Neural cell (in vitro differentiated cells): ENCODE results near the gene KLHDC8A. TPM values are rescaled to one million over a fixed set of nuclear protein-coding genes. Genes with fewer than 3 reads are reported as not detected.
"Not testable (repeated sequence)": the region's sequence is repeated elsewhere in the genome, so short reads cannot be mapped to it uniquely, and the experiment has no call there.

Source experiments
- H2AFZ ChIP-seq: fragments of 200-600, 300-800 bp; sonication (generic), shearing (Covaris generic); 2 replicates; pipeline ENCODE4 v1.6.0; 2014; ENCODE audit warnings: low read depth, mild to moderate bottlenecking, antibody characterized with exemption, low read length, moderate library complexity
- H3F3A ChIP-seq: fragments of 200-600 bp; shearing (Covaris generic); 2 replicates; pipeline ENCODE4 v1.6.1; 2016; ENCODE audit warnings: mild to moderate bottlenecking, moderate library complexity, mixed read lengths, antibody characterized with exemption, low read length; ENCODE audit not compliant: insufficient read depth, poor library complexity, severe bottlenecking
- H3K27ac ChIP-seq: fragments of 200-600, 300-800 bp; sonication (generic), shearing (Covaris generic); 2 replicates; pipeline ENCODE4 v1.5.1; 2014; ENCODE audit warnings: mild to moderate bottlenecking, low read length, moderate library complexity
- H3K27me3 ChIP-seq: fragments of 300-800, 200-600 bp; sonication (generic), shearing (Covaris generic); 2 replicates; pipeline ENCODE4 v1.6.0; 2014; ENCODE audit warnings: mild to moderate bottlenecking, low read depth, low read length, moderate library complexity; ENCODE audit not compliant: insufficient read depth
- H3K36me3 ChIP-seq: fragments of 300-800, 200-600 bp; sonication (generic), shearing (Covaris generic); 2 replicates; pipeline ENCODE4 v1.5.1; 2014; ENCODE audit warnings: mild to moderate bottlenecking, antibody characterized with exemption, low read length, moderate library complexity; ENCODE audit not compliant: insufficient read depth
- H3K4me2 ChIP-seq: fragments of 300-800, 200-600 bp; sonication (generic), shearing (Covaris generic); 2 replicates; pipeline ENCODE4 v1.6.0; 2014; ENCODE audit warnings: mild to moderate bottlenecking, low read length
- H3K4me3 ChIP-seq: fragments of 300-800, 200-600 bp; sonication (generic), shearing (Covaris generic); 2 replicates; pipeline ENCODE4 v1.5.1; 2014; ENCODE audit warnings: mild to moderate bottlenecking, low read length, moderate library complexity
- H3K79me2 ChIP-seq: fragments of 200-600 bp; shearing (Covaris generic); replicated peaks from 2 replicates; pipeline ENCODE4 v1.6.0; 2014; ENCODE audit warnings: mild to moderate bottlenecking, low read length, moderate library complexity; ENCODE audit not compliant: insufficient read depth
- H3K9ac ChIP-seq: fragments of 300-800, 200-600 bp; sonication (generic), shearing (Covaris generic); 2 replicates; pipeline ENCODE4 v1.6.1; 2016; ENCODE audit warnings: mild to moderate bottlenecking, low read length, mixed read lengths
- H3K9me2 ChIP-seq: fragments of 200-600 bp; shearing (Covaris generic); 2 replicates; pipeline ENCODE4 v1.6.1; 2016; ENCODE audit warnings: mild to moderate bottlenecking, low read length, mixed read lengths; ENCODE audit not compliant: insufficient read depth
- H3K9me3 ChIP-seq: fragments of 200-600, 300-800 bp; sonication (generic), shearing (Covaris generic); 2 replicates; pipeline ENCODE4 v1.6.1; 2016; ENCODE audit warnings: mild to moderate bottlenecking, mixed run types, low read length, moderate library complexity, mixed read lengths
- H4K20me1 ChIP-seq: fragments of 200-600 bp; shearing (Covaris generic); 2 replicates; pipeline ENCODE4 v1.6.1; 2016; ENCODE audit warnings: mild to moderate bottlenecking, mixed run types; ENCODE audit not compliant: insufficient read depth
- EP300 ChIP-seq: fragments of 450-650 bp; conservative IDR thresholded peaks from 2 replicates; pipeline ENCODE4 v1.6.1; 2014; ENCODE audit warnings: antibody characterized with exemption, mild to moderate bottlenecking, moderate library complexity; ENCODE audit not compliant: poor library complexity, severe bottlenecking
- EZH2 ChIP-seq: fragments of 200-600, 300-800 bp; shearing (Covaris generic), sonication (generic); IDR thresholded peaks from 2 replicates; pipeline ENCODE4 v1.6.1; 2014; ENCODE audit warnings: antibody characterized with exemption, low read length, borderline replicate concordance, mild to moderate bottlenecking; ENCODE audit not compliant: insufficient read depth, poor library complexity, severe bottlenecking
- MXI1 ChIP-seq: fragments of 450-650 bp; conservative IDR thresholded peaks from 2 replicates; pipeline ENCODE4 v1.6.1; 2014; ENCODE audit warnings: antibody characterized with exemption, mild to moderate bottlenecking; ENCODE audit not compliant: poor library complexity, severe bottlenecking
- POLR2AphosphoS5 ChIP-seq: IDR thresholded peaks from 2 replicates; pipeline ENCODE4 v1.6.1; 2012
- RAD21 ChIP-seq: fragments of 450-650 bp; conservative IDR thresholded peaks from 2 replicates; pipeline ENCODE4 v1.6.1; 2014; ENCODE audit warnings: antibody characterized with exemption, mild to moderate bottlenecking, moderate library complexity
- SMC3 ChIP-seq: fragments of 450-650 bp; conservative IDR thresholded peaks from 2 replicates; pipeline ENCODE4 v1.6.1; 2014; ENCODE audit warnings: antibody characterized with exemption, mild to moderate bottlenecking, moderate library complexity; ENCODE audit not compliant: poor library complexity
- TAF1 ChIP-seq: IDR thresholded peaks from 2 replicates; pipeline ENCODE4 v1.6.1; 2012; ENCODE audit warnings: low read depth
- polyA plus RNA-seq: library from polyadenylated mRNA; depleted of rRNA; stranded (reverse); fragments of >200 nt; gene quantifications from 2 replicates; pipeline ENCODE4 v1.2.3, GENCODE V29; 2014
- TF ChIP-seq, protein P1 (sequence below): IDR thresholded peaks from 2 replicates; pipeline ENCODE4 v1.6.1; 2012; ENCODE audit warnings: borderline replicate concordance
- TF ChIP-seq, protein P2 (sequence below): fragments of 450-650 bp; IDR thresholded peaks from 2 replicates; pipeline ENCODE4 v1.5.1; 2014; ENCODE audit warnings: antibody characterized with exemption, mild to moderate bottlenecking, moderate library complexity; ENCODE audit not compliant: poor library complexity, severe bottlenecking

Gene KLHDC8A
- polyA plus RNA-seq, 1 donor from 2014 or later, result 7.7 TPM

- Histone ChIP-seq H3F3A (no peaks in the 10 kb centered on the region), H3K9ac (no peak overlapping the region), H4K20me1 (no peaks in the 10 kb centered on the region), H3K4me3 (no peak overlapping the region), H2AFZ (no peak overlapping the region), H3K9me3 (no peaks in the 10 kb centered on the region), H3K9me2 (no peaks in the 10 kb centered on the region), H3K79me2 (no peaks in the 10 kb centered on the region), H3K27ac (no peak overlapping the region), H3K4me2 (no peak overlapping the region), H3K27me3 (no peaks in the 10 kb centered on the region), H3K36me3 (no peaks in the 10 kb centered on the region)
- TF ChIP-seq POLR2AphosphoS5 (no peak), EZH2 (no peak), SMC3 (no peak), EP300 (no peak), RAD21 (no peak), TAF1 (no peak), MXI1 (no peak)
- TF ChIP-seq, protein P1, sequence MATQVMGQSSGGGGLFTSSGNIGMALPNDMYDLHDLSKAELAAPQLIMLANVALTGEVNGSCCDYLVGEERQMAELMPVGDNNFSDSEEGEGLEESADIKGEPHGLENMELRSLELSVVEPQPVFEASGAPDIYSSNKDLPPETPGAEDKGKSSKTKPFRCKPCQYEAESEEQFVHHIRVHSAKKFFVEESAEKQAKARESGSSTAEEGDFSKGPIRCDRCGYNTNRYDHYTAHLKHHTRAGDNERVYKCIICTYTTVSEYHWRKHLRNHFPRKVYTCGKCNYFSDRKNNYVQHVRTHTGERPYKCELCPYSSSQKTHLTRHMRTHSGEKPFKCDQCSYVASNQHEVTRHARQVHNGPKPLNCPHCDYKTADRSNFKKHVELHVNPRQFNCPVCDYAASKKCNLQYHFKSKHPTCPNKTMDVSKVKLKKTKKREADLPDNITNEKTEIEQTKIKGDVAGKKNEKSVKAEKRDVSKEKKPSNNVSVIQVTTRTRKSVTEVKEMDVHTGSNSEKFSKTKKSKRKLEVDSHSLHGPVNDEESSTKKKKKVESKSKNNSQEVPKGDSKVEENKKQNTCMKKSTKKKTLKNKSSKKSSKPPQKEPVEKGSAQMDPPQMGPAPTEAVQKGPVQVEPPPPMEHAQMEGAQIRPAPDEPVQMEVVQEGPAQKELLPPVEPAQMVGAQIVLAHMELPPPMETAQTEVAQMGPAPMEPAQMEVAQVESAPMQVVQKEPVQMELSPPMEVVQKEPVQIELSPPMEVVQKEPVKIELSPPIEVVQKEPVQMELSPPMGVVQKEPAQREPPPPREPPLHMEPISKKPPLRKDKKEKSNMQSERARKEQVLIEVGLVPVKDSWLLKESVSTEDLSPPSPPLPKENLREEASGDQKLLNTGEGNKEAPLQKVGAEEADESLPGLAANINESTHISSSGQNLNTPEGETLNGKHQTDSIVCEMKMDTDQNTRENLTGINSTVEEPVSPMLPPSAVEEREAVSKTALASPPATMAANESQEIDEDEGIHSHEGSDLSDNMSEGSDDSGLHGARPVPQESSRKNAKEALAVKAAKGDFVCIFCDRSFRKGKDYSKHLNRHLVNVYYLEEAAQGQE, result no peak
- TF ChIP-seq, protein P2, sequence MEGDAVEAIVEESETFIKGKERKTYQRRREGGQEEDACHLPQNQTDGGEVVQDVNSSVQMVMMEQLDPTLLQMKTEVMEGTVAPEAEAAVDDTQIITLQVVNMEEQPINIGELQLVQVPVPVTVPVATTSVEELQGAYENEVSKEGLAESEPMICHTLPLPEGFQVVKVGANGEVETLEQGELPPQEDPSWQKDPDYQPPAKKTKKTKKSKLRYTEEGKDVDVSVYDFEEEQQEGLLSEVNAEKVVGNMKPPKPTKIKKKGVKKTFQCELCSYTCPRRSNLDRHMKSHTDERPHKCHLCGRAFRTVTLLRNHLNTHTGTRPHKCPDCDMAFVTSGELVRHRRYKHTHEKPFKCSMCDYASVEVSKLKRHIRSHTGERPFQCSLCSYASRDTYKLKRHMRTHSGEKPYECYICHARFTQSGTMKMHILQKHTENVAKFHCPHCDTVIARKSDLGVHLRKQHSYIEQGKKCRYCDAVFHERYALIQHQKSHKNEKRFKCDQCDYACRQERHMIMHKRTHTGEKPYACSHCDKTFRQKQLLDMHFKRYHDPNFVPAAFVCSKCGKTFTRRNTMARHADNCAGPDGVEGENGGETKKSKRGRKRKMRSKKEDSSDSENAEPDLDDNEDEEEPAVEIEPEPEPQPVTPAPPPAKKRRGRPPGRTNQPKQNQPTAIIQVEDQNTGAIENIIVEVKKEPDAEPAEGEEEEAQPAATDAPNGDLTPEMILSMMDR, result no peak
These were observed 11.8 kb upstream of the KLHDC8A start for GRCh38 chr1:205368478-205368877.

DNA sequence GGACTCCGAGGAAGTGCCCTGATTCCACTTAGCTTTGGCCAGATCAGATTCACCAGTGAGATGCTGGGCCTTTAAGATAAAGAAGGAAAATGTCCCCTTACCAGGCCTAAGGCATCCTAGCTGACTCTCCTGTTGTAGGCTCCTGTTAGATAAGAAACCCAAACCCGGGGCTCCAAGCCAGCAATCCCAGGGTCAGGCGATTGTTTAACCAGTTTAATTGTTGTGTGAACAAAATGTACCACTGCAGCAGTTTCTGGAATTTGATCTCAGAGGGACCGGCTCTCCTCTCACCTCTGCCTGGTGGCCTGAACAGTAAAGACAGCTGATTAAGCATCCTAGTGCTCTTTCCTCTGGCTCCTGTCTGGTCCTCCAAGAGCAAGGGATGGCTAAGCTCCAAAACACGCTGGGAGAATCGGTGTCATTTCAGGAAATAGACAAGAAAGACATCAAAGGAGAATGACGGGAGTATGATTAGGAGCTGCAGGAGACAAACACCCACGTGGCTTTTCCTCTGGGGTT is 9.3 kb upstream of the KLHDC8A start:
- H3K4me2 ChIP-seq, result no peak overlapping the region
- no peaks in the 10 kb centered on the region for H3K36me3 ChIP-seq
- peak overlapping the region; percentile 43 for H2AFZ ChIP-seq
- no peaks in the 10 kb centered on the region for H3K79me2 ChIP-seq
- no peaks in the 10 kb centered on the region for H3F3A ChIP-seq
- H3K4me3 ChIP-seq, result no peak overlapping the region
- no peaks in the 10 kb centered on the region for H3K27me3 ChIP-seq
- TF ChIP-seq EP300 (no peak), RAD21 (no peak), POLR2AphosphoS5 (no peak), EZH2 (no peak)
- H3K9ac ChIP-seq, result peak overlapping the region; percentile 45
- H3K9me2 ChIP-seq, result no peaks in the 10 kb centered on the region
- H3K9me3 ChIP-seq, result no peaks in the 10 kb centered on the region
- peak overlapping the region; percentile 74 for H3K27ac ChIP-seq
- H4K20me1 ChIP-seq, result no peaks in the 10 kb centered on the region

DNA sequence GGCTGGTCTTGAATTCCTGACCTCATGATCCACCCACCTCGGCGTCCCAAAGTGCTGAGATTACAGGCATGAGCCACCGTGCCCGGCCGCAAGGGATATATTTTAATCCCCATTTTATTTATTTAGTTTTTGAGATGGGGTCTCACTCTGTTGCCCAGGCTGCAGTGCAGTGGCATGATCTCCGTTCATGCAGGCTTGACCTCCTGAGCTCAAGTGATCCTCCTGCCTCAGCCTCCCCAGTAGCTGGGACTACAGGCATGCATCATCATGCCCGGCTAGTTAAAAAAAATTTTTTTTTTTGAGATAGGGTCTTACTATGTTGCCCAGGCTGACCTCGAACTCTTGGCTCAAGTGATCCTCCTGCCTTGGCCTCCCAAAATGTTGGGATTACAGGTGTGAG is 8.4 kb upstream of the KLHDC8A start:
- H3K4me3 ChIP-seq, H2AFZ ChIP-seq, H3F3A ChIP-seq, H3K9ac ChIP-seq, H3K79me2 ChIP-seq, H3K9me2 ChIP-seq, H3K4me2 ChIP-seq, H3K27ac ChIP-seq, H4K20me1 ChIP-seq, H3K27me3 ChIP-seq, H3K36me3 ChIP-seq, H3K9me3 ChIP-seq: not testable (repeated sequence)
